SIG-M5 treated with dmso at 0.1 percent for 504 hours (cell line): ENCODE data around the gene ATP5PO.
"Not testable (repeated sequence)": the region's sequence is repeated elsewhere in the genome, so short reads cannot be mapped to it uniquely, and the experiment has no call there.

Source experiments
- DNase-seq: peaks from one replicate; lab custom pipeline; 2025; ENCODE audit not compliant: unreplicated experiment; lab: John Stamatoyannopoulos, UW

Gene ATP5PO

DNA sequence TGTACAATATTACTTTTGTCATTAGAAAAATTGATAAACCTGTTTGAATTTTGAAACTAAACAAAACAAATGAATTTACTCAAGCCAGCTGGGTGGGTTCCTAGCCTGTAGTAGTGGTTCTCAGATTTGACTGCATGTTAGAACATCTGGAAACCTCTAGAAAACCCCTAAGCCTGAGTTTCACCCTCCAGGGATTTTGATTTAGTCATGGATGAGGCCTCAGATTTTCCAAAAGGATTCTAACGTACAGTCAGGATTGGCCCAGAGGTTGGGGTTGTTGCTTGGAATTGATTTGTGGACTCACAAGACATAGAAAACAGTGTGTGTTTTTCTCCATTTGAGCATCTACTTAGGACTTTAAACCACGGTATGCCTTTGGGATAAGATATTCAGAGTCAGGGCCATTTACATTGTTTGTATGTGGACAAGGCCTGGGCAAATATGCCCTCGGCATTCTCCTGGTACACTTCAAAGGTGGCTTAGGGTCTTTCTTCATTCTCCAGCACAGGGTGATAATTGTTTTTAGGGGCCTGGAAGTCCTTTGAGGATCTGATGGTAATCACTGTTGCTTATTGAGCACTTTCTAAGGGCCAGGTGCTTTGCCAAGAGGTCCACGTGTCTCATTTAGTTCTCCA is 42.6 kb downstream of the ATP5PO start:
- DNase-seq = no peak

DNA sequence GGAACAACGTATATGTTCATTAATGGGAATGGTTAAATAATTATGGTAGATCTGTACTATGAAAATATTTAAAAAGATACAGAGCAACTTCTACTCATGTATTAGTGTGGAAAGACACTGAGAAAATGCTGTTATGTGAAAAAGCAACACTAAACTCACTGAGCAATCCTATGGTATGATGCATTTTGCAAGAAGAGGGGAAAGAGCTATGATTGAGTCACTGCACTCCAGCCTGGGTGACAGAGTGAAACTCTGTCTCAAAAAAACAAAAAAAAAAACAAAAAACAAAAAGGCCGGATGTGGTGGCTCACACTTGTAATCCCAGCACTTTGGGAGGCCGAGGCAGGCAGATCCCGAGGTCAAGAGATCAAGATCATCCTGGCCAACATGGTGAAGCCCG is 44.4 kb downstream of the ATP5PO start:
- no peak for DNase-seq

DNA sequence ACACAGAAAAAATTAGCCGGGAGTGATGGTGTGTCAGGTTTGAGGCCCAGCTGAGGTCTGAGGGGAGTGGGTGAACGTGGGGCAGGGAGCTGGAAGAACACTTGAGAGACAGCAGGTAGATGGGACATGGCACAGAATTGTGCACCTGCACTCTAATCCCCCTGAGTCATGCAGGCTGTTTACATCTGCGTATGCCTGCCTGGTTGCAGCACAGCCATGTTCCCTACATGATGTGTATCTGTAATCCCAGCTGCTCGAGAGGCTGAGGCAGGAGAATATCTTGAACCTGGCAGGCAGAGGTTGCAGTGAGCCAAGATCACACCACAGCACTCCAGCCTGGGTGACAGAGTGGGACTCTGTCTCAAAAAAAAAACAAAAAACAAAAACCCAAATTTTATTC is 44.8 kb downstream of the ATP5PO start:
- no peak for DNase-seq

DNA sequence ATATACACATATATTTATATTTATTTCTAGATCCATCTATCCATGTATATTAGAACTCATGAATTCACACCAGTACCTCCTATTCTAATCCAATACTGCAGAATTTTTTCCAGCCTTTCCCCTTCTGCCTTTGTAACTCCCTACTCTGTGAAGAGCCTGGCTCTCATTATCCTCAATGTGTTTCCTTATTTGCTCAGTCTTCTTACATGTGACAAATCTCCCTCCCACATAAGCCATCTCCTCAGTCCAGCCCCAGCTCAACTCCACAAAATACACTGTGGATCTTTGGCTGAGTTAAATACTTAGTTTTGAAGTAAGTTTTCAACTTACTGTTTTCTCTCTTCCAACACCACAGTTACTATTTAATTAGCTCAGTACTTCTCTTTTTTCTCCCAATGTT is 45.7 kb downstream of the ATP5PO start:
- no peak for DNase-seq

DNA sequence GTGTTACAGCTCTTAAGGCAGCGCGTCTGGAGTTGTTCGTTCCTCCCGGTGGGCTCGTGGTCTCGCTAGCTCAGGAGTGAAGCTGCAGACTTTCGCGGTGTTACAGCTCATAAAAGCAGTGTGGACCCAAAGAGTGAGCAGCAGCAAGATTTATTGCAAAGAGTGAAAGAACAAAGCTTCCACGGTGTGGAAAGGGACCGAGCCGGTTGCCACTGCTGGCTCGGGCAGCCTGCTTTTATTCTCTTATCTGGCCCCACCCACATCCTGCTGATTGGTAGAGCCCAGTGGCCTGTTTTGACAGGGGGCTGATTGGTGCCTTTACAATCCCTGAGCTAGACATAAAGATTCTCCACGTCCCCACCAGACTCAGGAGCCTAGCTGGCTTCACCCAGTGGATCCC is 47.7 kb downstream of the ATP5PO start:
- not testable (repeated sequence) for DNase-seq

DNA sequence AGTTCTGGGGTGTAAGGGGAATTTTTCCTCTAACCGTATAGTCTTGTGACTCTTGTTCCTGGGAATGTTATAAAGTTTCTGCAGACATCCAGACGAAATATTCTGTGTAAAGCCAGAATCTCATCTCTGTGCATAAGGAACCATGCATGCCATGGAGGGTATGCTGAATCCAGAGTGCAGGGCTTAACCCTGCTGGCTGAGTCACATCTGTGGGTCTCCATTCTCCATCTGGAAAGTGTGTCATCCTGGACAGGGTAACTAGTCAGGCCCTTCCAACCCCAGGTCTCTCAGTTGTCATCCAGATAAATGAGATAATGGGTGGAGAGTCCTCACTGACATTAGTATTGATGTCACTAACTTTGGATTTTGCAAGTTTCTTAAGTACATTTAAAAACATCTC is 48.8 kb downstream of the ATP5PO start:
- no peak for DNase-seq

DNA sequence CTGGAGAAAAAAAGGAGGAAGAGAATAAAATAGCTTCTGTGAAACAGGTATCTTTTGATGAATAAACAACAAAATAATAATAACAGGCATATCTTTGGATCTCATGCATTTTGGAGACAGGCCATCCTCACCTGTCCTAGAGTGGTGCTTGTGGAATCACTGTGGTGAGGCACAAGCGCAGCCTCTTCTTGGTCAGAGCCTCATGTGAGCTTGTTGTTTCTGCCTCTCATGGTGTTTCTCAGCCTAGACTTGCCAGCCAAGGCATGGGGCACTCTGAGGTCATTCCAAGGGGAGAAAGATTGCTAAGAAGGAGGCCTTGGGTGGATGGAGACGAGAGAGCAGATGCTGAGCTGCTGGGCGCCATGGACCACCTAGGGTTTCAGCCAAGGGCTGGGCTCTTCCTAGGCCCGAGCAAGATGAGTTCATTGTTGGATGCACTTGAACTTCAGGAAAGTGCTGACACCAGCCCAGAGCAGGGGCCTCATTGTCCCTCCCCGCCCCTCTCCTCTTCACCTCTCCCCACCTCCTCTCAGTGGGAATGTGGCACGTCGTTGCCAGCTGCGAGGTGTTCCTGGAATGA is 49.5 kb downstream of the ATP5PO start:
- DNase-seq = no peak

DNA sequence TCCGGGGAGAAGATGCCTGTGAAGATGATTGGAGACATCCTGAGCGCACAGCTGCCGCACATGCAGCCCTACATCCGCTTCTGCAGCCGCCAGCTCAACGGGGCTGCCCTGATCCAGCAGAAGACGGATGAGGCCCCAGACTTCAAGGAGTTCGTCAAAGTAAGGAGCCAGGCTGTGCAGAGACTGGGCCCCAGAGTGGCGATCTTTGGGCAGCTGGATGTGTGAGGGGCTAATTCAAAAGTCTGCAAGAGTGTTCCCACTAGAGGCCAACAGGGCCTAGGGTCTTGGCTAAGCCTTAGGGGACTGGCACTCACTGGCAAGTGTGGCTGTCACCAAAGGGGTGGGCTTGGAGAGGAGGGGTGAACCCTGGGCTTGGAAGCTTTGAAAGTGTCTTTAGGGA is 50.4 kb downstream of the ATP5PO start:
- DNase-seq = no peak

DNA sequence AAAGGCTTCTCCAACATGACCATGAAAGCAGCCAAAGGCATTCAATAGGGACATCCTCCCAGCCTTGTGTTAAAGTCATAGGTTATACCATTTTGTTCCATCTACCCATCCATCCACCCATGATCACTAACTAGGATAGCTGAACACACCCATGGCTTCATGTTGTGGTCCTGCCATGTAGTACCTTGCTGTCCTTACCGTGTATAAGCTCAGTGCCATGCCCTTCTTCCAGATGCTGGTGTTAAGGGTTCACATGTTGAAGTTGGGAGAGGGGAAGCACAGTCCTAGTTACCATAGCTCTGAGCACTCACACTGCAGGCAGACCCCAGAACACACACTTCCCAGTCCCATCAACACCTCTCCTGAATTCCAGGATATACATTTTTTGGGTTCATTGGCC is 51.5 kb downstream of the ATP5PO start:
- DNase-seq = no peak

DNA sequence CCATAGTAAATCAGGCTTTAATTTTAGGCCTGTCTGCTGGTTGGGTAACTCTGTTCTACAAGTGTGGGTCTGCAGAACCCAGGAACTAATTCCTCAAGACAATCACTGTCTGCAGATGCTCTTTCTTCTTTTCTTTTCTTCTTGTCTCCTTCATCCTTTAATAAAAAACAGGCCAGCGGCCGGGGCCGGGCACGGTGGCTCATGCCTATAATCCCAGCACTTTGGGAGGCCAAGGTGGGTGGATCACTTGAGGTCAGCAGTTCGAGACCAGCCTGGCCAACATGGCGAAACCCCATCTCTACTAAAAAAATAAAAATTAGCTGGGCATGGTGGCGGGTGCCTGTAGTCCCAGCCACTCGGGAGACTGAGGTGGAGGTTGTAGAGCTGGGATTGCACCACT is 52.4 kb downstream of the ATP5PO start:
- not testable (repeated sequence) for DNase-seq

DNA sequence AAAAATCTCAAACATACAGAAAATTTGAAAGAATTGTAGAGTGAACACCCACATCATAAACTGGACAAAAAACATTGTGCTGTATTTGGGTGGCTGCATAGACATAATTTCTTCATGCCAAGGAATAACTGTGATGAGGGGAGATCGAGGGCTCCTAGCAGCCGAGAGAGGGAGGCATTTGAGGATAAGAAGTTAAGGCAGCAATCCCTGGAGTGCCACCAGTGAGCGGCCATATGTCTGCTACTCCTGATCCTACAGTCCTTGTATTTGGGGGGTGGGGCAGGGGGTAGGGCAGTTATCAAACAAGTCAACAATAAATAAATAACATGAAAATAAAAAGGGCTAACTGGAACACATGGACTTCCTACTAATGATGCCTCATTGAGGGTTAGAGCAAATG is 54.5 kb downstream of the ATP5PO start:
- no peak for DNase-seq

DNA sequence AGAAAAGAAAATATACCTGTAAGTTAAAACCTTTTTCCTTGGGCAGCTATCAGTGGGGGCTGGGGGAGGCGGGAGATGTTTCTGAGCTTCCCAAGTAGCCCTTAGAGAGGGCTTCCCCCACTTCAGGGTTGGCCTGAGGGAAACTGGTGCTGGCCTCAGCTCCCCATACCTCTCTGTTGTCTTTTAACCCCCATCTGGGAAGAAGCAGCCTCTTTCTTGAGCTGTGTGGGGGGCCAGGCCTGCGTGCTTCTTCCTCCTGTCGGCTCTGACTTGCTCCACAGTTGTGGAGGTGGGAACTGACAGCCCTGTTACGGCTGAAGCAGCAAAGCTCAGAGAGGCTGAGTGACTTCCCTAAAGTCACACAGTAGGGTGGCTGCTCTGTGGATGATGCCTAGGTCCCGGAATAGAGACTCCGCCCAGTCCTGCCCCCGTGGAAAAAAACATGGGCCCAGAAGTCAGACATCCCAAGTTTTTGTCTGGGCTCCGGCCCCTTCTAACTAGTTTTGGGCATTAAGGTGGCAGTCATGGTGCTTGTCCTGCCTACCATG is 55.2 kb downstream of the ATP5PO start:
- no peak for DNase-seq

DNA sequence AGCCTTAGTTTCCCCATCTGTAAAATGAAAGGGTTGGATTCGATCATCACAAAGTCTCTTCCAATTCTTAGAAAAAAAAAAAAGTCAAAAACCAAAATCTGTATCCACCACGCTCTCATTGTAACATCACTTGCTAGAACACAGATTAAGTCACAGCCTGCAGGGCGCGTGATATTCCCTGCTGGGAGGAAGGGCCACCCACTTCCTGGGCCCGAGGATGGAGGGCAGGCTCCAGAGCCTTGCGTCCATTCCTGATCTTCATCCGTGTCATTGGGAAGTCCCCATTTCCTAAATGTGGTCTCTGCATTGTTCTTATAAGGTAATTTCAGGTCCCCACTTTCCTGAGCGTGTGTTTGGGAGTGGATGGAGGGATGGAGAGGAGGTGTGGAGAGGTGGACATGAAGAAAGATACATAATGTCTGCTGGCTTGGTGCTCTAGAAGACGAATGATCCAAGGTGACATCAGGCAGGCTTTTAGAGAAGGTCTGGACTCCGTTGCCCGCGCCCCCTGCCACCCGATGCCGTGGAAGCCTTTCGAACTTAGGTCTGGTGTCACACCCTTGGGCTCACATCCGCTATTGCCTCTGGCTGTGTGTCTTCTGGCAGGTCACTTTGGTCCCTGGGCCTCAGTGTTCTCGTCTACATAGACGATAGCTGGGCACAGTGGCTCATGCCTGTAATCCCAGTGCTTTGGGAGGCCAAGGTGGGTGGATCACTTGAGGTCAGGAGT is 56.1 kb downstream of the ATP5PO start:
- DNase-seq = no peak

DNA sequence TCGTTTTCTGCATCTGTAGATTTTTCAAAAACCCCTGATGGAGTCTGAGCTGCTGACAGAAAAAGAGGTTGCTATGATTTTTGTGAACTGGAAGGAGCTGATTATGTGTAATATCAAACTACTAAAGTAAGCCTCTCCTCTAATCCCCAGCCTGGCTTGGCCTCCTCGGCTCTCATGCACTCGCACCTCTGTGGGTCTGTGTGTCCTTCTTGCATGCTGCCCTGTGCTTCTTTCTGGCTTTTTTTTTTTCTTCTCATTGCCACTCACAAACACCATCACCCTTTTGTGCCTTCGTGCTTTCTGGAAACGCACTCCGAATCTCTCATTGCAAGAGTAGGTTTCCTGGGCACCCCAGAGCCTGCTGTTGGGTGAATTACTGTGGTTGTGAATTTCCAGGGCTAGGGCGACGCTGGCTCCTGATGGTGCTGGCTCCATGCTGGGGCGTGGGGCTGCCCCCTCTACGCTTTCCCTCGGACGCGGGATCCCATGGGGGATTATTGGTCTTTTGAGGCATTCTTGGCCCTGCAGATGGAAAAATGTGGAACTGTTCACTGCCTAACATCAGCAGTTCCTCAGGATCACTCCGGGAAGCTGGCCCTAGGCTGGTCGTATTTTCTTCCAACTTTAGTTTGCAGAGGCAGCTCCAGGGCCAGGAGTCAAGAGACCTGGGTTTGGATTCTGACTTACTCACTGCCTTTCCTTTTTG is 56.8 kb downstream of the ATP5PO start:
- no peak for DNase-seq

DNA sequence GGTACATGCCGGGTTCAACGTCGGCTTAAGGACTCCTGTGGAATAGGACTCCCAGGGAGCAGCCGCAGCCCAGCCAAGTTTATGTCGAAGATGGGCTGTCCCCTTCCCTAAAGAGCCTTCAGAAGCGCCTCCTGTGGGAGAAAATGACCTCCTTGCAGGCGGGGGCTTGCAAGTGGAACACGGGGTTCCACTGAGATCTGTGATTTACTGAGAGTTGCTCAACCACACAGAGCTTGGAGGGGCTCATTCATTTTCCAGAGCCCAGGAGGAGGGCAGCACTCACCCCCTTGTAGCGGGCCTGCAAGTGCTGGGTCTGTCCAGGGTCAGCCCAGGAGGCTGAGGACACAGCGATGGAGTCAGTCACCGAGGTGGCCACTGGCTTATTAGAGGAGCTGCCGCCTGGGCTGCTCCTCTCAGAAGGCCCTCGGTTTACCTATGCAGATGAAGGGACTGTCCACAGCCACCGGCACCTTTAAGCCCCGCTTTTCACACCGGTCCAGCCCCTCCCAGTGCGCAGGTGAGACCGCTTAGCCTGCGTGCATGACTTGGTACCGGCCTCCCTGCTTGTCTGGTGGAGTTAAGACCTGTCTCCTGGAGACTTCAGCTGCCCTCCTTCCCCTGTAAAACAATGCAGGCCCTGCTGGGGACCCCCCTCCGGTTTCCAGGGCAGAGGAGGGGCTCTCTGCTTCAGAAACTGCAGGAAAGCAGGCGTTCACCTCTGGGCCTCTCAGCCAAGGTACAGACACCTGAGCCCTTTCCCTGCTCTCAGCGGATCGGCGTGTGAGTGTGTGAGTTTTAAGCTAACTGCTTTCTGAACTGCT is 57.5 kb downstream of the ATP5PO start:
- DNase-seq = no peak

DNA sequence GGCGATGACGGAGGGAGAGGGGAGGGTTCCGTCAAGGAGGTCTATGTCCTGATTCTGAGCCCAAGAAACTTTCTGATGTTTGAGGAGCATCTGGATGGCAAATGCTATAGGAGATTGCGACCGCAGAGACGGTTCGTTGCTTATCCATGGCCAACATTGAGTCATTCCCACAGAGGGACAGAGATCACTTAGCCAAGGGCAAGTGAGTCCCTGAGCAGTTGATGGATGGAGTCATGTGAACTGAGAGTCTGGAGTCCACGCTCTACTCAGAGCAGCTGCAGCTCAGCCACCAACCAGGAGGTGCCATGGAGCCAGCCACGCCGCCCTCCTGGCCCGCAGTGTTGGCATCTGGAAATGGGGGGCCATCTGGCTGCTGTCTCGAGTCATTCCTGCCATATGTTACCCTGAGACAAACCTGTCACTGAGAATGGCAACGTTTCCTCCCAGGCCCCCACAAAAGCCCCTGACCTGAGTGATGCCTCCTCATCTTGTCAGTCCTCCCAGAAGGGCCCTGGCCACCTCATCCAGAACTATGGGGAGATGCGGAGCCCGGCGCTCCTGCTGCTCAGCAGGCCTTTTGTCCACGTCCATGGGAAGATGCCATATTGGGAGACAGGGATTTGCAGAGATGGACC is 58.6 kb downstream of the ATP5PO start:
- DNase-seq = no peak

DNA sequence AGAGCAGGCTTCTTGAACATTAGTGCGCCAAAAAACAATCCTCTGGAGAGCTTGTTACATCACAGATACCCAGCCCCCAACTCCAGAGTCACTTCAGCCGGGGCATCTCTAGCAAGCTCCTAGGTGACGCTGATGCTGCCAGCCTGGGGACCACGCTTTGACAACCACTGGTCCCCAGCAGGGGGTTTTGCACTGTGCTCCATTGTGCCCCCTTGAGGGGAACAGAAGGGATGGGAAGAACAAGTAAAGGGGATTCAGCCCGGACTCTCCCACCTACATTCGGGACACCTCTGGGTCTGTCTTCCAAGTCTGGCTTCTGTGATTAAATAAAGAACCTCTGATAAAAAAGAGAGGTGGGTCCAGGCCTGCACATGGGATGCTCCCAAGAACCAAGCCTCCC is 60.4 kb downstream of the ATP5PO start:
- no peak for DNase-seq

DNA sequence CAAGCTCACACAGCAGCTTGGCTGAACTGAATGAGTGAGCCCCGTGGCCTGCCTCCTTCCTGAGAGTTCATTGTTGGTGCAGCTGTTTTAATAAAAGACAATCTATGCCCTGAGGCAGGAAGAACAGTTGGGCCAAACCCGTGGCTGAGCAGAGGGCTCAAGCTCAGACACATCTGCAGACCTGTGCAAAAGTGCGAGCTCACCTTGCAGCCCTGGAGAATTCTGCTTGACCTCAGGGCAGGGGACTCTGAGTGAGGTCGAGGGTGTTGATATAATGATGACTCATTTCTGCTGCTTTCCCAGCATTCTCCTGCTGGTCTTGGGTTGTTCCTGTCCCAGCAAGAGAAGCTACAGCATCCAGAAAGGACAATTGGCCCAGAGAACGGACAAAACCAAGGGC is 61.0 kb downstream of the ATP5PO start:
- no peak for DNase-seq
